GM23338 (cell line): ENCODE results near the gene TAOK3. TPM values are rescaled to one million over a fixed set of nuclear protein-coding genes. Genes with fewer than 3 reads are reported as not detected.

Source experiments
- ATAC-seq: fragments of 200-7000 bp; cut with Tn5 transposase; 3 replicates; pipeline ENCODE4 v1.9.1; 2020
- DNase-seq: peaks from one replicate; pipeline ENCODE4 v3.0.0-alpha.2; 2015; ENCODE audit warnings: low spot score
- H2AFZ ChIP-seq: fragments of 200-600 bp; sonication (generic); 2 replicates; pipeline ENCODE4 v1.8.0; 2016; ENCODE audit warnings: antibody characterized with exemption, mild to moderate bottlenecking, moderate library complexity
- H3F3A ChIP-seq: fragments of 200-600 bp; sonication (generic); replicated peaks from 2 replicates; pipeline ENCODE4 v1.8.0; 2017; ENCODE audit warnings: antibody characterized with exemption, mixed run types, low read depth
- H3K27ac ChIP-seq: fragments of 200-600 bp; sonication (generic); 2 replicates; pipeline ENCODE4 v1.6.1; 2016; ENCODE audit warnings: low read depth
- H3K27me3 ChIP-seq: fragments of 200-600 bp; sonication (generic); 2 replicates; pipeline ENCODE4 v1.8.0; 2016; ENCODE audit warnings: mild to moderate bottlenecking, mixed run types, moderate library complexity; ENCODE audit not compliant: insufficient read depth
- H3K36me3 ChIP-seq: fragments of 200-600 bp; sonication (generic); 2 replicates; pipeline ENCODE4 v1.8.0; 2016; ENCODE audit warnings: mild to moderate bottlenecking; ENCODE audit not compliant: insufficient read depth
- H3K4me1 ChIP-seq: fragments of 200-600 bp; sonication (generic); 2 replicates; pipeline ENCODE4 v1.8.0; 2016; ENCODE audit warnings: mild to moderate bottlenecking, moderate library complexity; ENCODE audit not compliant: insufficient read depth
- H3K4me2 ChIP-seq: fragments of 200-600 bp; sonication (generic); 2 replicates; pipeline ENCODE4 v1.7.1; 2017; ENCODE audit warnings: mixed run types
- H3K4me3 ChIP-seq: fragments of 200-600 bp; sonication (generic); 2 replicates; pipeline ENCODE4 v1.6.1; 2016; ENCODE audit warnings: mixed run types
- H3K79me2 ChIP-seq: fragments of 200-600 bp; sonication (generic); replicated peaks from 2 replicates; pipeline ENCODE4 v1.8.0; 2017; ENCODE audit warnings: mild to moderate bottlenecking; ENCODE audit not compliant: insufficient read depth
- H3K9me2 ChIP-seq: fragments of 200-600 bp; sonication (generic); 2 replicates; pipeline ENCODE4 v1.8.0; 2017; ENCODE audit not compliant: insufficient read depth
- H4K20me1 ChIP-seq: fragments of 200-600 bp; sonication (generic); replicated peaks from 2 replicates; pipeline ENCODE4 v1.8.0; 2017; ENCODE audit warnings: mild to moderate bottlenecking; ENCODE audit not compliant: insufficient read depth
- H3K27ac Mint-ChIP-seq: 2 replicates; pipeline ENCODE4 v1.8.0; 2020; ENCODE audit warnings: inconsistent platforms, mild to moderate bottlenecking, moderate library complexity, mixed read lengths
- H3K27me3 Mint-ChIP-seq: 3 replicates; pipeline ENCODE4 v1.8.0; 2022; ENCODE audit warnings: low read depth, mild to moderate bottlenecking, moderate library complexity, mixed read lengths, inconsistent platforms; ENCODE audit not compliant: insufficient read depth, poor library complexity
- H3K36me3 Mint-ChIP-seq: 3 replicates; pipeline ENCODE4 v1.8.0; 2021; ENCODE audit warnings: low read depth, mild to moderate bottlenecking, inconsistent platforms, moderate library complexity, mixed read lengths
- H3K4me1 Mint-ChIP-seq: 3 replicates; pipeline ENCODE4 v1.8.0; 2020; ENCODE audit warnings: mild to moderate bottlenecking, inconsistent platforms, mixed read lengths
- H3K4me3 Mint-ChIP-seq: 3 replicates; pipeline ENCODE4 v1.8.0; 2021; ENCODE audit warnings: moderate library complexity, mild to moderate bottlenecking, inconsistent platforms, mixed read lengths
- H3K9me3 Mint-ChIP-seq: 3 replicates; pipeline ENCODE4 v1.8.0; 2020; ENCODE audit warnings: moderate library complexity, mild to moderate bottlenecking, inconsistent platforms, mixed read lengths
- CREB1 ChIP-seq: fragments of 250-450 bp; sonication (Bioruptor Pico); IDR thresholded peaks from 2 replicates; pipeline ENCODE4 v1.5.0; 2020; ENCODE audit warnings: low read depth, mild to moderate bottlenecking, moderate library complexity
- CTCF ChIP-seq, 2 experiments: fragments of 200-600 bp in 1 of 2; sonication (generic) in 1 of 2; conservative IDR thresholded peaks; 2 replicates each; pipeline versions ENCODE4 v1.5.1 to v1.6.1; 2016 to 2017; ENCODE audit warnings: antibody characterized with exemption in 2 of 2, low read depth in 2 of 2, mild to moderate bottlenecking in 2 of 2, moderate library complexity in 1 of 2
- ETS1 ChIP-seq: IDR thresholded peaks from 2 replicates; pipeline ENCODE4 v1.6.1; 2016; ENCODE audit warnings: antibody characterized with exemption
- EZH2 ChIP-seq: fragments of 200-600 bp; sonication (generic); IDR thresholded peaks from one replicate; pipeline ENCODE4 v1.8.0; 2017; ENCODE audit warnings: antibody characterized with exemption, mild to moderate bottlenecking, low read depth; ENCODE audit not compliant: unreplicated experiment
- EZH2phosphoT487 ChIP-seq: fragments of 200-600 bp; sonication (generic); IDR thresholded peaks from one replicate; pipeline ENCODE4 v1.8.1; 2018; ENCODE audit warnings: antibody characterized with exemption; ENCODE audit not compliant: unreplicated experiment
- JUNB ChIP-seq: IDR thresholded peaks from one replicate; pipeline ENCODE4 v1.6.1; 2016; ENCODE audit warnings: antibody characterized with exemption; ENCODE audit not compliant: unreplicated experiment
- NANOG ChIP-seq: IDR thresholded peaks from 2 replicates; pipeline ENCODE4 v1.6.1; 2016; ENCODE audit warnings: antibody characterized with exemption, borderline replicate concordance
- POLR2AphosphoS5 ChIP-seq: IDR thresholded peaks from 2 replicates; pipeline ENCODE4 v1.6.1; 2016; ENCODE audit warnings: antibody characterized with exemption, low read depth
- REST ChIP-seq: IDR thresholded peaks from one replicate; pipeline ENCODE4 v1.6.1; 2018; ENCODE audit warnings: antibody characterized with exemption; ENCODE audit not compliant: unreplicated experiment
- STAT1 ChIP-seq: IDR thresholded peaks from one replicate; pipeline ENCODE4 v1.6.1; 2016; ENCODE audit warnings: antibody characterized with exemption; ENCODE audit not compliant: unreplicated experiment
- ZNF114 ChIP-seq: fragments of 250-450 bp; sonication (Bioruptor Pico); IDR thresholded peaks from 2 replicates; pipeline ENCODE4 v1.5.0; 2020; ENCODE audit warnings: mild to moderate bottlenecking, moderate library complexity
- ZNF331 ChIP-seq: fragments of 250-450 bp; sonication (Bioruptor Pico); IDR thresholded peaks from 2 replicates; pipeline ENCODE4 v1.5.0; 2020; ENCODE audit warnings: low read depth, mild to moderate bottlenecking, moderate library complexity
- ZNF462 ChIP-seq: fragments of 250-450 bp; sonication (Bioruptor Pico); IDR thresholded peaks from 2 replicates; pipeline ENCODE4 v1.5.0; 2020; ENCODE audit warnings: mild to moderate bottlenecking, moderate library complexity
- polyA plus RNA-seq: library from polyadenylated mRNA; unstranded; fragments of >200 nt; fragmentation: Nextera tagmentation; extraction: Ambion mirVana; gene quantifications from 2 replicates; pipeline ENCODE4 v1.2.1, GENCODE V29; 2016
- total RNA-seq: library from RNA; depleted of rRNA; stranded (reverse); fragments of >200 nt; shearing (Covaris generic); gene quantifications from 2 replicates; pipeline ENCODE4 v1.2.3, GENCODE V29; 2014

The TAOK3 gene
- total and polyA plus RNA-seq, 2 experiments from 2014 or later, result 7.6 to 20.4 TPM

- Mint-ChIP-seq H3K36me3 (no peaks in the 10 kb centered on the region), H3K27me3 (no peaks in the 10 kb centered on the region), H3K9me3 (no peaks in the 10 kb centered on the region; the same call in 2 of the 3 replicates), H3K4me3 (no peak overlapping the region), H3K4me1 (no peaks in the 10 kb centered on the region), H3K27ac (no peak overlapping the region)
- TF ChIP-seq CTCF (conservative IDR thresholded peaks at IDR 0.05; ENCODE audit: low read depth in 2 of 2) (no peak), ZNF462 (CRISPR knock-in tag) (no peak), EZH2phosphoT487 (no peak), JUNB (no peak), REST (no peak), ETS1 (no peak), STAT1 (no peak), ZNF114 (CRISPR knock-in tag) (no peak), POLR2AphosphoS5 (no peak), EZH2 (no peak), CREB1 (CRISPR knock-in tag) (no peak), NANOG (no peak), ZNF331 (CRISPR knock-in tag) (no peak)
- Histone ChIP-seq H2AFZ (no peak overlapping the region), H3K79me2 (no peaks in the 10 kb centered on the region), H3K9me2 (no peaks in the 10 kb centered on the region), H3K4me2 (no peak overlapping the region), H3K27ac (no peak overlapping the region), H3K4me1 (no peaks in the 10 kb centered on the region), H3K36me3 (no peaks in the 10 kb centered on the region), H3K4me3 (no peak overlapping the region), H4K20me1 (0 out of 2 replicates have a peak, but pooled peaks cover 2% of the 10 kb centered on the region), H3K27me3 (no peaks in the 10 kb centered on the region), H3F3A (no peaks in the 10 kb centered on the region)
- DNase-seq (no peak), ATAC-seq (no peak)
Observed at GRCh38 chr12:118315821-118316220, 56.9 kb downstream of the TAOK3 start.
